Measurements from ENCODE around the gene LSAMP.

Gene LSAMP

DNA sequence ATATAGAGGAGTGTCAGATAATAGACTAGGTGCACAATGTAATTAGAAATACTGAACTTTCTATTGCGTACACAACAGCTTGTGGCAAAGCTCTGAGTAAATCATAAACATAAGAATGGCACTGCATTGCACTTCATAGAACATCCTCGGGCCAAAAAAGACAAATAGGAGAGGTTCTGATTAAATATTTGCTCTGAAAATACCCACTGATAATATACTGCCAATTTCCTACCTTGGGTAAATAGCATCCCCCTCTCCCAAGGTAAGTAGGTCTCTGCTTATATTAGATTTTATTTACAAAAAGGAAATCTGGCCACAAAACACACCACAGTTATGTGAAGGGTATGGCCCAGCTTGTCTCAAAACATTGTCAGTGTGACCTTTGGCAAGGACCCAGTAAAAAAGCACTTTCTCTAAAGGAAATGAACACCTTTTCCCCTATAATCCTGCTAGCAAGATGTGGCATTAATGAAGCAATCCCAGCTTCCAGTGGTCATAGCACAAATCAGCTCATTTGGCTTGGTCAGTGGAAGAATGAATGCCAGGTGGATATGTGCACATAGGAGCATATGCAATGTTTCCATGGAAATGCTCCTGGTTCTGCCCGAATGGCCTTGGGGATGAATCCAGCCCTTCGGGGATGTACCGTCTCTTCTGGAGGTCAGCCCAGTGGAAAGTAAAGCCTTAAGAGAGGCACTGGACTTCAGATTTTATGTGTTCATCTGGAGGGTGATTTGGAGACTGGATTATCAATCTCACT is 315.9 kb downstream of the LSAMP start:
- no peak for DNase-seq (ENCODE audit: low read depth, low spot score)
- no peak overlapping the region for H3K4me3 ChIP-seq (ENCODE audit: low read depth, low read length)
- ChIA-PET CTCF (interaction anchor here (1.6 kb wide), 1 partner anchor 9 kb away, joined by 3 read pairs; no protein-coding TSS in a partner anchor), POLR2A (no interaction called here)
- TF ChIP-seq, protein P1, sequence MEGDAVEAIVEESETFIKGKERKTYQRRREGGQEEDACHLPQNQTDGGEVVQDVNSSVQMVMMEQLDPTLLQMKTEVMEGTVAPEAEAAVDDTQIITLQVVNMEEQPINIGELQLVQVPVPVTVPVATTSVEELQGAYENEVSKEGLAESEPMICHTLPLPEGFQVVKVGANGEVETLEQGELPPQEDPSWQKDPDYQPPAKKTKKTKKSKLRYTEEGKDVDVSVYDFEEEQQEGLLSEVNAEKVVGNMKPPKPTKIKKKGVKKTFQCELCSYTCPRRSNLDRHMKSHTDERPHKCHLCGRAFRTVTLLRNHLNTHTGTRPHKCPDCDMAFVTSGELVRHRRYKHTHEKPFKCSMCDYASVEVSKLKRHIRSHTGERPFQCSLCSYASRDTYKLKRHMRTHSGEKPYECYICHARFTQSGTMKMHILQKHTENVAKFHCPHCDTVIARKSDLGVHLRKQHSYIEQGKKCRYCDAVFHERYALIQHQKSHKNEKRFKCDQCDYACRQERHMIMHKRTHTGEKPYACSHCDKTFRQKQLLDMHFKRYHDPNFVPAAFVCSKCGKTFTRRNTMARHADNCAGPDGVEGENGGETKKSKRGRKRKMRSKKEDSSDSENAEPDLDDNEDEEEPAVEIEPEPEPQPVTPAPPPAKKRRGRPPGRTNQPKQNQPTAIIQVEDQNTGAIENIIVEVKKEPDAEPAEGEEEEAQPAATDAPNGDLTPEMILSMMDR (IDR thresholded peaks at IDR 0.05; ENCODE audit: insufficient read depth, low read length, missing control alignments): no peak

DNA sequence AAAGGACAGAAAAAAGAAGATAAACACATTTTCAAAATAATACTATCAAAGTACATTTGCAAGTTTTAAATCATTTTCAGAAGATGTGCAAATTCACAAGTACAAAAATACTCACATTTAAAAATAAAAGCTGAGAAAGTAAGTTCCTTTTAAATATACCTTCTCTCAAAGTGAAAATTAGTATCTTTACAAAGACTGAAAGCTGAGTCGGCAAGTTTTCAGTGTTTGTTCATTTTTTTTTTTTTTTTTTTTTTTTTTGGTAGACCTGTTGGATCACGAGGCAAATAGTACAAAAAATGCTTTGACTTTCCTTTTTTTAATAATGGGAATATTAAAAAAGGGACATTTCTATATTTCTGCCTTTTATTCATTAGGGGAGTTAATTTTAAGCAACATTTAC is 317.8 kb downstream of the LSAMP start:
- TF ChIP-seq, protein P1 (IDR thresholded peaks at IDR 0.05; ENCODE audit: insufficient read depth, low read length, missing control alignments): no peak
- no peak overlapping the region for H3K4me3 ChIP-seq (ENCODE audit: low read depth, low read length)
- no peak for DNase-seq (ENCODE audit: low read depth, low spot score)
- CTCF ChIA-PET: no interaction called here
- POLR2A ChIA-PET: no interaction called here

DNA sequence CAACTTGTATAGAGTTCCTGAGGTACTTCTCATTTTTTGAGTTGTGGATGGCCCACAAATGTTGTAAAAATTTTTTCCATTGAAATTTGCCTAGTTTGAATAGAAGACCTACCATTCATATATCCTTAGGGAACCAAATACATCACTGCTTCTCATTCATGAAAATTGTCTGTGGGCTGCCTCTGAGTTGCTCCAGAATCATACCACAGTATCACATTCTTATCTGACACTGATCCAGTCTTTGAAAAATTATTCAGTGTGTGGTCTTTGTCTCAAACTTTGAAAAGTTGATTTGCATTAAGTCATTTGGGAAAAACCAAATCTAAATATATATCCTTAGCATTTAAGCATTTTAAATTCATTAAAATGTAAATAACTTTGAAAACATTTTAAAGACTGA is 321.1 kb downstream of the LSAMP start:
- DNase-seq (ENCODE audit: low read depth, low spot score): no peak
- ChIA-PET POLR2A (no interaction called here), CTCF (no interaction called here)
- H3K4me3 ChIP-seq (ENCODE audit: low read depth, low read length): no peak overlapping the region
- TF ChIP-seq, protein P1 (IDR thresholded peaks at IDR 0.05; ENCODE audit: insufficient read depth, low read length, missing control alignments): no peak

DNA sequence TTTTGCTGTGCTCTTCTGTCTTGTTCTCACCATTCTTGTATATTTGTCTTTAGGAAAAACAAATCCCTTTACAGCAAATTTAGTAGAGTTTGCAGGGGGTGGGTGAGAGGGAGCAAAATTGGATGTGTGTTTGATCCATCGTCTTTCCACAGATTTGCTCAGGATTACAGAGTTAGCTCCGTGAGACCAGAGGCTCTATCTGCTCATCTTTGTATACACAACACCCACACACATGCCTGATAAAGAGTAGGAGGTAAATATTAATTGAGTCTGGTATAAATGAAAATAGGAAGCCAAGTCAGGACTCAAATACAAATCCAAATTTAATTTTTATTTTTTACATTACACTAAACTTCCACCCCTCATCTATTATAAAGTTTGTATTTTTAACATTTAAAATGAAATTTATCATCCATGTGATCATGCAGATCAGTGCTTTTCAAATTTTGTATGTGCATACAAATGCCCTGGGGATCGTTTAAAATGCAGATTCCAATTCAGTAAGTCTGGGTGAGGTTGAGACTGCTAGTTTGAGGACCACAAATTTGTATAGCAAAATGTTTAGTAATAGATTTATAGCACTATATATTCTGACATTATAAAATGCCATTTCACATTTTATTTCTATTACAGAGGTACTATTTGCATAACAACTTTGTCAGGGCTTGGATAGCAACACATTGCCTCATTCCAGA is 326.7 kb downstream of the LSAMP start:
- POLR2A ChIA-PET: no interaction called here
- H3K4me3 ChIP-seq (ENCODE audit: low read depth, low read length): no peak overlapping the region
- CTCF ChIA-PET: no interaction called here
- no peak for DNase-seq (ENCODE audit: low read depth, low spot score)
- TF ChIP-seq, protein P1 (IDR thresholded peaks at IDR 0.05; ENCODE audit: insufficient read depth, low read length, missing control alignments): no peak

DNA sequence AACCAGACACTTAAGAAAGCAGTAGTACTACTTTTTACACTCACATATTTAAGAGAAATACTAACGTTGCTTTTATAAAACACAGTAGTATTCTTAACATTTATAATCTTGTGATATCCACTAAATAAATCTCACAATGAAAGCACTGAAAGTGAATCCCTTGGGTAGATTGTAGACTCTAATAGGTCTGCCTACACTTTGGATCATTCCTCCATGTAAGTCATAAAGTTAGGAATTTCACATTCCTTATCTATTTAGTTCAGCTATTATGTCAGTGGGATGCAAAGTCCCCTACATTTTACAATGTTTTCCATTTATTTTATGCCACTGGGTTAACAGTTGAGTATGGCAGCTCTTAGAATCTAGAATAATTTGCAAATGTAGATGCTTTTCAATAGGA is 330.7 kb downstream of the LSAMP start:
- TF ChIP-seq, protein P1 (IDR thresholded peaks at IDR 0.05; ENCODE audit: insufficient read depth, low read length, missing control alignments): no peak
- CTCF ChIA-PET: interaction anchor here (0.8 kb wide), 1 partner anchor 25 kb away, joined by 3 read pairs; no protein-coding TSS in a partner anchor
- POLR2A ChIA-PET: no interaction called here
- no peak for DNase-seq (ENCODE audit: low read depth, low spot score)
- H3K4me3 ChIP-seq (ENCODE audit: low read depth, low read length): no peak overlapping the region

DNA sequence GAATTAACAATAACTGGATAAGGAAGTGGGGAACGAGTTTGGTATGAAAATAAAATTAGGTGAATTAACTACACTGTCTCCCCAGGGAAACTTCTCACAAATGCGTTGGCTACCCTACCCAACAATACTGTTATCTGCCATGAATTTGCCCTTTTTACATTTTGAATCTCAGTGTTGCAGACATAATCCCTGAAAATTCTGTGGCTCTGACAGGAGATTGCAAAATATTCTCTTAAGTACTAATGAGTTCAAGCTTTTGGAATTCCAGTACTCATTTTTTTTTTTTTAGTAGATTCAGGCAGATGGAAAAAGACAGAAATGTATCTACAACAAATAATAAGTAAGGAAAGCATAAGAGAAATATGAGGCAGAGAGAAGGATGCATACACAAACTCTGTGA is 332.6 kb downstream of the LSAMP start:
- TF ChIP-seq, protein P1 (IDR thresholded peaks at IDR 0.05; ENCODE audit: insufficient read depth, low read length, missing control alignments): no peak
- H3K4me3 ChIP-seq (ENCODE audit: low read depth, low read length): no peak overlapping the region
- ChIA-PET CTCF (no interaction called here), POLR2A (interaction anchor here (0.7 kb wide), 1 partner anchor 10 kb away, joined by 4 read pairs; no protein-coding TSS in a partner anchor)
- DNase-seq (ENCODE audit: low read depth, low spot score): peak; percentile 29
